ENCODE results near the gene USP28.

USP28 gene

DNA sequence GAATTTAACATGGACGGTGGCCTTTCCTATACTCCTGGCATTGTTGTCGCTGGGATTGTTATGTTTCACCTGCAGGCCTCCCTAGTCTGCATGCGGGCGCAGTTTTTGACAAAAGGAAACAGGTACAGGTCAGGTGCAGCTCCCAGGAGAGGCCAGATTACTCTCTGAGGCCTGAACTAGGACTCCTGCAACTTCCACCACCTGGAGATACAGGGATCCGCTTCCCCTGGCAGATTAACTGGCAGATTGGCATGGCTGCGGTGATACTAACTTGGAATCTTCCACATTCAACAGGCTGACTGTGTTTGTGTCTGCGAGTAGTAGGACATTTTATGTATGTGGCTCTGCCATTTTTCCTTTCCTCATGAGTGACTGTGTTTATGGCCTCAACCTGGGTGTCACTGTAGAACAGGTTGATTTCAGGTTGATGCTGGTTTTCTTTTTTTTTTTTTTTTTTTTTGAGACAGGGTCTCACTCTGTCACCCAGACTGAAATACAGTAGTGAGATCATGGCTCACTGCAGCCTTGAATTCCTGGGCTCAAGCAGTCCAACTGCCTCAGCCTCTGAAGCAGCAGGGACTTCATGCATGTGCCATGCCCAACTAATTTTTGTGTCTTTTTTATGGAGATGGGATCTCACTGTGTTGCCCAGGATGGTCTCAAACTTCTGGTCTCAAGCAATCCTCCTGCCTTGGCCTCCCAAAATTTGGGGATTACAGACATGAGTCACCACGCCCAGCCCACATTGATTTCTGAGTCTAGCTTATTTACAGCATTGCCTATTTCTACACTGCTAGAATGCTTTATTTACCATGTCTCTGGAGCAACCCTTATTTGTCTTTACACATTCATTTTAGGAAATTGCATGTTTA, 1.7 kb upstream of the USP28 start:
- no peak for DNase-seq (ENCODE audit: low spot score)

DNA sequence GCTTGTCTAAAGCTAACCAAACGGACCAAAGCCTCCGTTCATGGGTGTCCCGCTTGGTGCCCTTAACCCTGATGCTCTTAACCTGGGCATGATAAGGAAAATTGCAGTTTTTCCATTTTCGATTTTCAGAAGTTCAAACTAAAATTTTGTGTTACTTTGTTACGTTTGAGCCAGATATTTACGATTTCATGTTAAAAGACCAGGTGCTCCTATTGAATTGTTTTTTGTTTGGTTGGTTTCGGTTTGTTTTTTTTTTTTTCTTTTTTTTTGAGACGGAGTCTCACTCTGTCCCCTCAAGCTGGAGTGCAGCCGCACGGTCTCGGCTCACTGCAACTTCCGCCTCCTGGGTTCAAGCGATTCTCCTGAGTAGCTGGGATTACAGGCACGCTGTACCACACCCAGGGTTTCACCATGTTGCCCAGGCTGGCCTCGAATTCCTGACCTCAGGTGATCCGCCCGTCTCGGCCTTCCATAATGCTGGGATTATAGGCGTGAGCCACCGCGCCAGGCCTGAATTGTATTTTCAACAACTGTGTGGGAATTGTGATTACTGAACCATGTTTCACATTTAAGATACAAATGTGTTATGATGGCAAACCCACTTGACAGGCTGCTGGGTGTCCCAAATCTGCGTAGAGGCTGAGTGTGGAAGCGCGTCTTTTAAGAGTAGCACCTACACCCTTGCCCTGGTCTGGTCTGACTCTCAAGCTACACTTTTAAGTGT, 864 bp upstream of the USP28 start:
- no peak for DNase-seq (ENCODE audit: low spot score)

DNA sequence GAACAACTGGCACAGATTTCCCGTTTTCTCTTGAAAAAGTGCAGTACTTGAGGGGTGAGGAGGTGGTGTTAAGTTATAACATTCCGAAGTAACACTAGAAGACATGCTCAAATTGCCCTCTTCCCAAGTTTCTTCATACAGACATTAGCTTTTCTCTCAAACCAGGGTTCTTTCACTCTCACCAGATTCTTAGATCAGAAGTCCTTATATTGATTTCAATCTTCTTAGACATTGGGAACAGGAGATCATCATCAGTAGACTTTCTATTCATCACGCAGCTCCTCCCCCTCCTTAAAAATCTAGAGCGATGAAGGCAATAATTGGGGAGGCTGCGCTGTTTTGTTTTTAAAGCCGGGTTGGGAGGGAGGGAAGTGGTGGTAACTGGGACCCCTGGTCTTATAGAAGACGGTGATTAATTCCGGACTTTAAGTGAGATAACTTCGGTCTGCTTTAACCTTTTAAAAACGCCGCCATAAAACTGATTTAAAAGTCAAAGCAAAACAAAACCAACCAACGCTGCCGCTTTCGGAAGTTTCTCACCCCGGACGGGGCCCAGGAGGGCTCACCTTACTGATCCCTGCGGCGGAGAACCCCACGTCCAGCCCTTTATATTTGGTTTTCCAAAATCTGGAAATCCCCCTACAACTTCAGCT, 665 bp downstream of the USP28 start:
- DNase-seq (ENCODE audit: low spot score), result peak; percentile 24

DNA sequence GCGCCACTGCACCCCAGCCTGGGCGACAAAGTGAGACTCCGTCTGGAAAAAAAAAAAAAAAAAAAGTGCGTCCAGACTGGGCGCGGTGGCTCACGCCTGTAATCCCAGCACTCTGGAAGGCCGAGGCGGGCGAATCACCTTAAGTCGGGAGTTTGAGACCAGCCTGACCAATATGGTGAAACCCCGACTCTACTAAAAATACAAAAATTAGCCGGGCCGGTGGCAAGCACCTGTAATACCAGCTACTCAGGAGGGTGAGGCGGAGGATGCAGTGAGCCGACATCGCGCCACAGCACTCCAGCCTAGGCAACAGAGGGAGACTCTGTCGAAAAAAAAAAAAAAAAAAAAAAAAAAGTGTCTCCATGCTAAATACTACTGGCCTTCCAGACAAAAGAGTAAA, 1.3 kb downstream of the USP28 start:
- no peak for DNase-seq (ENCODE audit: low spot score)

DNA sequence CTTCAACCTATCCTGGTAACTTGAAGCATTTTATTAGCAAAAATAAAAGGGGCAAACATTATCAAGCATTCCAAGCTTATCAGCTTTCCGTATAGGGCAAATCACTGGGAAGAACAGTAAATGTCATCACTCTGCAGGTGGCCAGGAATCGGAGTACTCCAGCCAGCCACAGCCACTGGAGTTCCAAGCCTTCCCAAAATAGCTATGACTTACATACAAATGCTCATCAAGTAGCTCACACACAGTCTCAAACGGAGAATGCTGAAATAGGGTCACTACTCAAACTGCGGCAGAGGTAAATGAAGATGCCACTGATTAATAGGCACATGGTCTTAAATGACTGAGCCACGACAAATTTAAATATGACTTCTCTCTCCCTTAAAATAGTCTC, 2.1 kb downstream of the USP28 start:
- no peak for DNase-seq (ENCODE audit: low spot score)

DNA sequence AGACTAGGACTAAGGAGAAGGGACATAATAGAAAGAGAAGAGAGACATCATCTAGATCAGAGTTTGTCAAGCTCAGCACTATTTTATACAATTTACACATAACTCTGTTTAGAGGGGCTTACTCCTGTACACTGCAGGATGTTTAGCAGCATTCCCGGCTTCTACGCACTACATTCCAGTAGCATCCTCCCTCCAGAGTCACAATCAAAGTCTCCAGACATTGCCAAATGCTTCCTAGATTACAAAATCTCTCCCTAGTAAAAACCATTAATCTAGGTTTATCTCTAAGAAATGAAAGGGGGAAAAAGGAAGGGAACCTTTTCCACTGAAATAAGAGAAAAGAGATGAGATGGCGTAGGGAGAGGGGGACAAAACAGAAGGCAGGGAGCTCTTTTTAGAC, 4.0 kb downstream of the USP28 start:
- DNase-seq (ENCODE audit: low spot score), result no peak

DNA sequence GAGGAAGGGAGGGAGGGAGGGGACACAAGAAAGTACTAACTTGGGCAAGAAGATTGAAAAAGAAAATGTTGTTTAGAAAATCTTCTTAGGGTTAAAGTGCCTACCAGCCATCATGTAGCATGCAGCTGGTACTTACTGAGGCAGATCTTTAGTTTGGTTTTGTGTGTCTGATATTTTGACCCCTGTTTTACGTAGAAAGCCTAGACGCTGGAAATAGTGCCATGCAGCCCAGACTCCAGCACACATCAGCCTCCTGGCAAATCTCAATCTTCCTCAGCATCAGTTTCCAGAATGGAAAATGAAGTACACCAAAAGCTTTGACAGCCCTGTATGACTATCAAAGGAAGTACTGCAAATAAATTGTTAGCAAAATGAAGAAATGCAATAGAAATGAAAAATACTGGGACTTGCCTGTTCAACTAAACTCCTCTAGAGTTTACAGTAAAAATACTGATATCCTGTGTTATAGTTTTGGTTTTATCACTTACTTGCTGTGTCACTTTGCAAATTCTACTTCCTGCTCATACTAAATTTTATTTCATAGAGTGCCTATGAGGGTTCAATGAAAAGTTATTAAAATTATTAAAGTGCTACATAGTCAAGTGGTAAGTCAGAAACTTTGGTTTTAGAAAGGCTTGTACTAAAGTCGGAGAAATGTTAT, 7.4 kb downstream of the USP28 start:
- DNase-seq (ENCODE audit: low spot score), result no peak

DNA sequence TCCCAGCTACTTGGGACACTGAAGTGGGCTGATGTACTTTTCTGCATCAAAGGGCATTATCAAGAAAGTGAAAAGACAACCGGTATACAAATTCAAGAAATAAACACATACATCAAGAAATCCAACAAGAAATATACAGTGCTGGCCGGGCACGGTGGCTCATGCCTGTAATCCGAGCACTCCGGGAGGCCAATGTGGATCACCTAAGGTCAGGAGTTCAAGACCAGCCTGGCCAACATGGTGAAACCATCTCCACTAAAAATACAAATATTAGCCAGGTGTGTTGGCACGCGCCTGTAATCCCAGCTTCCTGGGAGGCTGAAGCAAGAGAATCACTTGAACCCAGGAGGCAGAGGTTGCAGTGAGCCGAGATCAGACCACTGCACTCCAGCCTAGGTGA, 9.5 kb downstream of the USP28 start:
- DNase-seq (ENCODE audit: low spot score), result no peak

DNA sequence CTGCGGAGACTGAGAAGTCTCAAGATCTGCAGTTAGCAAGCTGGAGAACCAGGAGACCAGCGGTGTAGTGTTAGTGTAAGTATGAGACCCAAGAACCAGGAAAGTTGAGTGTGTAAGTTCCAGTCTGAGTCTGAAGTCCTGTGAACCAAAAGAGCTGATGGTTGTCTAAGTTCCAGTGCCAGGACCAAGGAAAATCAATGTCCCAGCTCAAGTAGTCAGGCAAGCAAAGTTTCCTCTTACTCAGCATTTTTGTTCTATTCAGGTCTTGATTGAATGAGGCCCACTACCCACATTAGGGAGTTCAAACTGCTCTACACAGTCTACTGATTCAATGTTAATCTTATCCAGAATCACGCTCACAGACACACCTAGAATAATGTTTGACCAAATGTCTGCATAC, 11.0 kb downstream of the USP28 start:
- DNase-seq (ENCODE audit: low spot score), result no peak

DNA sequence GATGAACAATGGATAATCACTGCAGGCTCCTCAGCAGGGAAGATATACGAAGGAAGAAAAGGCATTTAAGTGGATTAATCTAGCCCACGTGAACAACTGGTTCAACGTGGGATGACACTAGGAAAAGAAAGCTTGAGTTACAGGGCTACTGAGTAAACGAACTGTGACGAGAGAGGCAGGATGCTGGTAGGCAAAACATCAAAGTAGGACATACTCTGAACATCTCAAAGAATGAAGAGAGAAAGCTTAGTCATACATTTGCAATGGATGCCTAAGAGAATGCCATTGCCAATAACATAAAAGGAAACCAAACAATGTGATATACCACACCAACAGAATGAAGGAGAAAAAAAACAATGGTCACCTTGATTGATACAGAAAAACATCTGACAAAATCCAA, 12.9 kb downstream of the USP28 start:
- DNase-seq (ENCODE audit: low spot score), result no peak

DNA sequence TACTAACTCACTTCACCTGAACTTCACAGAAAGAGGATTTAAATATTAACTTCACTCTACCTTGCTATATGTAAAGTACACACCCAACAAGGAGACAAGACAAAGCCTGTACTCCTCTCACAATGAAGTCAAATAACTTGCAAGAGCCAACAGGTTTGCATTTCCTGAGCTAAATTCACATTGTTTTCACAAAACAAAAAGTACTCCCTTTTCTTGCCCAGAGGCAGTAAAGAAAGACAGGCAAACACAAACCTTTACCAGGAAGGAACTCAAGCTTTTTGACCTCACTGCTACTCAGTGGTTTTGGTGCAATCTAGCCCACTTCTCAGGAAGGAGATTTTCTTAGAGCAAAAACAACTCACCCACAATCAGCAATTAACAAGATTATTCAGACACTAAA, 15.7 kb downstream of the USP28 start:
- no peak for DNase-seq (ENCODE audit: low spot score)

DNA sequence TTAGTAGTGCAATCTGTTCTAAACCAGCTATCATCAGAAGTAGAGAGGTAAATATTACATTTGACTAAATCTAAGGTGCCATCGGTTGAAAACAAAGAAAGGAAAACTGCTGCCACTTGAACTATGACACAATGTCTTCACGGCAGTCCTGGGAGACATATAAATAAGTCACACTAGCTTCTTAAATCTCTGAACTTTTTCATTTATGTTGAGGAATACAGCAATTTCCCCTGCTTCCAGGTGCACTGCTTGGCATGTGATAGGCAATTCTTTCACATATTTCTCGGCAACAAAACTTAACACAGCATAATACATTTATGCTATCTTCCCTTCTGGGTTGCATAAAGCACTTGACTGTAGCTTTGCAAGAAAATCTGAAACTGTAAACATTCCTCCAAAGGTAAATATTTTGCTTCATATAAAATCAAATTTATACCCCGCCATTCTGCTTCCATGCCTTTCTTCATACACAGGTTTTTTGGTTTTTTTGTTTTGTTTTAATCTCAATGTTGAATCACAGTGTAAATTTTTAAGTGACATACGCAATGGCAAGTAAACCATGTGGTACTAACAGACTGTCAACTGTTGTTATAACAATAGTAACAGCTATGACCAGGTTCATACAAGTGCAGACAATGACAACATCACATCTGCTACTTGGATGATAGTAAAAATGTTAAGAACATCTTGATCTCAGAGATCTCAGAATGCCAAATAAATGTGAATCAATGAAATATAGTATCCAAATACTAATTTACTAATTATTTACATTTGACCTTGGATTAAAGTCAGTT, 18.2 kb downstream of the USP28 start:
- DNase-seq (ENCODE audit: low spot score), result no peak

DNA sequence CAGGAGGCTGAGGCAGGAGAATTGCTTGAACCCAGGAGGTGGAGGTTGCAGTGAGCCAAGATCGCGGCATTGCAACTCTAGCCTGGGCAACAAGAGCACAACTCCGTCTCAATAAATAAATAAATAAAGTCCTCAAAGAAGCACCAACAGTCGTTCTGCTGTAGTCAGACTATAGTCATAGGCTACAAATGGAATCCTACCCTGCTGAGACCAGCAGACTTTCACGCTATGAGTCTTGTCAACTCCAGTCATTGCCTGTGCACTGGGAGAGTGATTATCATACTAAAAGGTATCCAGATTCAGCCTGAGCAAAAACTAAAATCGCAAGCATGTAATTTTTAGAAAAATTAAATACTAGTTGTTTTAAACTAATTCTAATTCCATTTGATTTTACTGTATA, 19.6 kb downstream of the USP28 start:
- no peak for DNase-seq (ENCODE audit: low spot score)

DNA sequence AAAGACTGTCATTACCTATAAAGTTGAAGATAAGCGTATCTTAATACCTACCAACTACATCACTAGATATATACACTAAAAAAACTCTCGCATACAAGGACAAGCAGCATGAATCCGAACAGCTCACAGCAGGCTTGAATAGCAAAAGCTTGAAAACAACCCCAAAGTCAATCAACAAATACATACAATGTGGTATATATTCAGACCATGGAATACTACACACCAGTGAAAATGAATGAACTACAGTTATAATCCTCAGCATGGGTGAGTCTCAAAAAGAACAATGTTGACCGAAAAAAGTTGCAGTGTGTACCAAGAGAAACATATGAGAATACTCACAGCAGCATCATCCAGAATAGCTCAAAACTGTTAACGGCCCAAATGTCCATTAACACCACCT, 25.2 kb downstream of the USP28 start:
- DNase-seq (ENCODE audit: low spot score), result no peak

DNA sequence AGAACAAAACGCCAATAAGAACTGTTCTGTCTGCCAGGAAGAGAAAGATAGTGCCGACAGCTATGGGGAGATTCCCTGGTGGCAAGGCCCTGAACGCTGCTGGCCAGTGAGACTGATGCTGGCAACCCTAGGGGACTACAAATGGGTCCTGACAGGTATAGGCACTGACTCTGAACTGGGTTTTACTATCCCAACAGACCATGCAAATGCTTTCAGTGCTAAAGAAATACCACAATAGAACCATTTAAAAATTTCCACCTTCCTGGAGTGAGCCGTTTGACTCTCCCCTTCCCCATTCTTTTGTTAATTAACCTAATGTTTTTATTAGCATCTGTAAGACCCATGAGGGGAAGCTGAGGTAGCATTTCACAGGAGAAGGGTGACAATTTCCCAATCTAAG, 25.7 kb downstream of the USP28 start:
- DNase-seq (ENCODE audit: low spot score), result no peak

DNA sequence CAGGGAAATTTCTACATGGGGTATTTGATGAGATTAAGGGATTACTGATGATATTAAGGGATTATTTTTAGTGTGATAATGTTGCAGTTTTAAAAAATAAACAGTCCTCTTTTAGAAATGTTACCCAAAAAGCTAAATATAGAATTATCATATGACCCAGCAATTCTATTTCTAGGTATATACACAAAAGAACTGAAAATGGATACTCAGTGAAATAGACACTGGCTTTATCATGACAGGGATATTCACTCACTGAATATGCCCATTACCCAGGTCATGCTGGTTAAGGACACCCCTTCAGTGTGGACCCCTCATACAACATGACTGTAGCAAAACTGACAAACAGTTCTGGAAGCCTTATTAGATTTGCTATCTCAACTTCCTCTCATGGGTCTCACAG, 27.8 kb downstream of the USP28 start:
- DNase-seq (ENCODE audit: low spot score), result no peak

DNA sequence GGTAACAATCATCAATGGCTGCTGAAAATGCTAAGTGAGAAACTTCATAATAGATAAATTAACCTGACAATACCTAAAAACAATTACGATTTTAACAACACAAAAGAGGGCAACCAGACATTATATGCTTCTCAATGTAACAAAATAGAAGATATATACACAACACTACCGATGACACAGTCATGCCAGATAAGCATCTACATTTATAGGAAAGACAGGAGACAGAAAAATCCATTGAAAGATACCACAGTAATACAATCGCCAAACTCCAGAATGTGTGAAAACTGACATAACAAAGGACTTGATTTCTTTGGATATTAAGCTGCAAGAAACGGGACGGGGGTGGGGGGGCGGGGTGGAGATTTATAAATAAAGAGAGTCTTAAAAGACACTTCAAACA, 28.3 kb downstream of the USP28 start:
- DNase-seq (ENCODE audit: low spot score), result no peak

DNA sequence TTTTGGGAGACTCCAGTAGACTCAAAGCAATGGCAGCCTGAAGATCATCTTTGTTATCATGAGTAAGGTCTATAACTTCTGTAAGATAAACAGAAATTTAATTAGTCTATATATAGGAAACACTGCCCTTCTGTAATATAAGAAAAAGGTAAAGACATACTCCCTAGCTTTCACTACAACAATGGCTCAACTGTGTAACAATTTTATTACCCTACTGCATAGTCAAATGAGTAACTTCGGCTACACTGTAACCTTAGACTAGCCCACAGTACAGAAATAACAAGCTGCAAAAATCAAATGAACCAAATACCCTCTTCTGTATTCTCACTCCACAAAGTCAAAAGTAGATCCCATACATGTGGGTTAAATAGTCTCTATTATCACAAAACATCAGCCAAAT, 33.7 kb downstream of the USP28 start:
- no peak for DNase-seq (ENCODE audit: low spot score)

DNA sequence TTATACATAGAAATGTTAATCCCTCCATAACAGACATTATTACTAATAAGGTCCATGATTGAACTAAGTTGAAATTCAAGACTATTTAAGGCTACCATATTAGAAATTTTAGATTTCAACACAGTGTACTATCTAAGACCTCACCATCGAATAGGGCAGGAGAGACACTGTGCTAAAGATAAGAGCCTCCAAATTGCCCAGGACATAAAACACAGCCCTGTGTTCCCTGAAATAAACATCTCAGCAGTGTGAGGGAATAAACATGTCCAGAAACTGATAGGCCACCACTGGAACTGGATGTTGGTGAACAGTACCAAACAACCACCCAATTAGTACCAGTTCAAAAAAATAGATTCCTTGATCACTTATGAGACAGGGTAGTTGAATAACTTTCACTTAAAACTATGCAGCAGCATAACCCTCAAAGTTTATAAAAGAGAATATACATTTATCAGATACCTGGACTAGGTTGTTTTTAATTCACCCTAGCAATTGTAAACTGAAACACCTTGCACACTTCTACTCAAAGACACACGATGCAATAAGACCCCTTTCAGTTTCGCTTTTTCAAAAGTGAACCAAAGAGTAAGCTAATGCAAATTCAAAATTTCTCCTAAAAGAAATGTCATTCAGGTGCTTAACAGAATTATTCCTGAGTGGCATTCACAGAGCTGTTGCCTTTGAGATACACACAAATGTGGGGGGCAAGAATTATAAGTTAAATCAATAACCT, 34.3 kb downstream of the USP28 start:
- no peak for DNase-seq (ENCODE audit: low spot score)

DNA sequence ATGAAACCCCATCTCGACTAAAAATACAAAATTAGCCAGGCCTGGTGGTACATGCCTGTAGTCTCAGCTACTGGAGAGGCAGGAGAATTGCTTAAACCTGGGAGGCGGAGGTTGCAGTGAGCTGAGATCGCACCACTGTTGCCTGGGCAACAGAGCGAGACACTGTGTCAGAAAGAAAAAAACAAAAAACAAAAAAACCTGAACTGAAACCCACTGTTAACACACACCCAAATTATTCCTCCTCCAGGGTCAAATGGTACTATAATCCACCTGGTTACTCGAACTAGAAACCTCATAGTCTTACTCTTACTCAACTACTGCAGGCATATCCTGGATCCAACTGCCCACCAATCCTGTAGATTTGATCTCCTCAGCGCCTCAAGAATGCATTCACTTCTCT, 35.5 kb downstream of the USP28 start:
- no peak for DNase-seq (ENCODE audit: low spot score)

DNA sequence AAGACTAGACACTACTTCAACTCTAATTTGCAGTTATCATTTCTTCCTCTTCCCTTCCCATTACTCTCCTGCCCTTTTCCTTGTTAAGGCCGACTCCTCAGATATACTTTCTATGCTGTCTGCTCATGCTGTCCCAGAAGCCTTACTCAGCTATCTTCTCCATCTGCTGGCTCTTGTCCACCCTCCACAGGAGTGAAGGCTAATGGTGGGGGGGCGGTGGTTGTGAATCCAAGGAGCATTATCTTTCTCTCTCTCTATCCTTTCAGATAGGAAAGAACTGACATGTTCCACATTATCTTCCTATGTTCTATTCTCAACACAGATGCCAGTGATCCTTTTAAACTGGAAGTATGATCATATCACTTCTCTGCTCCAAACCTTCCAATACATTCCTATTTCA, 37.4 kb downstream of the USP28 start:
- DNase-seq (ENCODE audit: low spot score), result no peak
